Nephron (organoid): Measurements from ENCODE around the gene LSS.
"Not testable (repeated sequence)": the region's sequence is repeated elsewhere in the genome, so short reads cannot be mapped to it uniquely, and the experiment has no call there.

Source experiments
- H3K27ac Mint-ChIP-seq, 3 experiments: 2 replicates each; pipeline ENCODE4 v1.8.0; 2020; ENCODE audit warnings: mixed read lengths in 3 of 3, mild to moderate bottlenecking in 2 of 3, moderate library complexity in 1 of 3
- H3K27me3 Mint-ChIP-seq: 2 replicates; pipeline ENCODE4 v1.8.0; 2021; ENCODE audit warnings: low read depth, mild to moderate bottlenecking, moderate library complexity, mixed read lengths
- H3K36me3 Mint-ChIP-seq: 2 replicates; pipeline ENCODE4 v1.8.0; 2020; ENCODE audit warnings: low read depth, mixed read lengths
- H3K4me1 Mint-ChIP-seq: 2 replicates; pipeline ENCODE4 v1.8.0; 2020; ENCODE audit warnings: mixed read lengths
- H3K4me3 Mint-ChIP-seq, 3 experiments: 2 replicates each; pipeline ENCODE4 v1.8.0; 2020; ENCODE audit warnings: mild to moderate bottlenecking in 3 of 3, mixed read lengths in 3 of 3, moderate library complexity in 2 of 3
- H3K9me3 Mint-ChIP-seq: 2 replicates; pipeline ENCODE4 v1.8.0; 2020; ENCODE audit warnings: mixed read lengths
- TF ChIP-seq, protein P1 (sequence below), 3 experiments: fragments of 200-600 bp; sonication (generic); IDR thresholded peaks; one replicate each; pipeline ENCODE4 v1.5.0; 2021; ENCODE audit warnings: antibody characterized with exemption in 3 of 3; ENCODE audit not compliant: unreplicated experiment in 3 of 3

Gene LSS

DNA sequence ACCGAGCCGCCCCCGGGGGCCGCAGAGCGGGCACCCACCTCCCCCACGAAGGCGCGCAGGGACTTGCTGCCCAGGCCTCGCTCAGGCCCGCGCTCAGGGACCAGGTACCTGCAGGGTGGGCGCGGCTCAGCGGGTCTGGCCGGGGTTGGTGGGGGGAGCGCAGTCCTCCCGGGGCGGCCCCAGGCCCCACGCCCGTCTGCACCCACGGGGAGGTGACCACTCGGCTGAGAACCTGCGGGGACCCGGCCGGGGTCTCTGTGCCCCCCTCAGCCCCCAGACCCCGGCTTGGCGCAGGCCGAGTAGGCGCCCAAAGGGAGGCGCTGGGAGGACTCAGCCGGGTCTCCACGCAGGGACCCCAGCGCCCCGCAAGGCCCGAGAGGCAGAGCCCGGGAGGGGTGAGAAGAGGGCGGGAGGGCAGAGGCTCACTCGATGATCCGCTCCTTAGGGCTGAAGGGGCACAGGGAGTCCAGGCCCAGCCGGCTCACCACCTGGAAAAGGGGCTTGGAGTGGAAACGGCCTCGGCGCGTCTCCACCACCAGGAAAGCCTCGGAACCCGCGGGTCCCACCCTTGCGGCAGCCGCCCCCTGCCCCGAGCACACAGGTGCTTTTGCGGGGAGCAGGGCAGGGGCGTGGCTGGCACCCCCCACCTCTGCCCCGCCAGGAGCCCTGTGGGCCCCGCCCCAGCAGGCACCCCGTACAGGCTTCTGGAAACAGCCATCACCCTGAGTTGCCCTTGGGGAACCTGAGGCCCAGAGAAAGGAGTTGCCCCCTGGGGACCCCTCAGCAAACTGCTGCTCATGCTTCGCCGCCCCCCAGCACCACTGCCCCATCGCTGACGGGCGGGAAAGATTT is 82.5 kb downstream of the LSS start:
- peak overlapping the region in 2 of 3 experiments; percentile 33 to 76 for H3K27ac Mint-ChIP-seq
- peaks cover 24% of the 10 kb centered on the region for H3K27me3 Mint-ChIP-seq
- H3K9me3 Mint-ChIP-seq = no peaks in the 10 kb centered on the region
- TF ChIP-seq, protein P1, sequence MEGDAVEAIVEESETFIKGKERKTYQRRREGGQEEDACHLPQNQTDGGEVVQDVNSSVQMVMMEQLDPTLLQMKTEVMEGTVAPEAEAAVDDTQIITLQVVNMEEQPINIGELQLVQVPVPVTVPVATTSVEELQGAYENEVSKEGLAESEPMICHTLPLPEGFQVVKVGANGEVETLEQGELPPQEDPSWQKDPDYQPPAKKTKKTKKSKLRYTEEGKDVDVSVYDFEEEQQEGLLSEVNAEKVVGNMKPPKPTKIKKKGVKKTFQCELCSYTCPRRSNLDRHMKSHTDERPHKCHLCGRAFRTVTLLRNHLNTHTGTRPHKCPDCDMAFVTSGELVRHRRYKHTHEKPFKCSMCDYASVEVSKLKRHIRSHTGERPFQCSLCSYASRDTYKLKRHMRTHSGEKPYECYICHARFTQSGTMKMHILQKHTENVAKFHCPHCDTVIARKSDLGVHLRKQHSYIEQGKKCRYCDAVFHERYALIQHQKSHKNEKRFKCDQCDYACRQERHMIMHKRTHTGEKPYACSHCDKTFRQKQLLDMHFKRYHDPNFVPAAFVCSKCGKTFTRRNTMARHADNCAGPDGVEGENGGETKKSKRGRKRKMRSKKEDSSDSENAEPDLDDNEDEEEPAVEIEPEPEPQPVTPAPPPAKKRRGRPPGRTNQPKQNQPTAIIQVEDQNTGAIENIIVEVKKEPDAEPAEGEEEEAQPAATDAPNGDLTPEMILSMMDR (IDR thresholded peaks at IDR 0.05; ENCODE audit: unreplicated experiment in 3 of 3) = no peak
- H3K36me3 Mint-ChIP-seq = peaks cover 4% of the 10 kb centered on the region
- no peak overlapping the region for H3K4me3 Mint-ChIP-seq
- peaks cover 29% of the 10 kb centered on the region for H3K4me1 Mint-ChIP-seq

DNA sequence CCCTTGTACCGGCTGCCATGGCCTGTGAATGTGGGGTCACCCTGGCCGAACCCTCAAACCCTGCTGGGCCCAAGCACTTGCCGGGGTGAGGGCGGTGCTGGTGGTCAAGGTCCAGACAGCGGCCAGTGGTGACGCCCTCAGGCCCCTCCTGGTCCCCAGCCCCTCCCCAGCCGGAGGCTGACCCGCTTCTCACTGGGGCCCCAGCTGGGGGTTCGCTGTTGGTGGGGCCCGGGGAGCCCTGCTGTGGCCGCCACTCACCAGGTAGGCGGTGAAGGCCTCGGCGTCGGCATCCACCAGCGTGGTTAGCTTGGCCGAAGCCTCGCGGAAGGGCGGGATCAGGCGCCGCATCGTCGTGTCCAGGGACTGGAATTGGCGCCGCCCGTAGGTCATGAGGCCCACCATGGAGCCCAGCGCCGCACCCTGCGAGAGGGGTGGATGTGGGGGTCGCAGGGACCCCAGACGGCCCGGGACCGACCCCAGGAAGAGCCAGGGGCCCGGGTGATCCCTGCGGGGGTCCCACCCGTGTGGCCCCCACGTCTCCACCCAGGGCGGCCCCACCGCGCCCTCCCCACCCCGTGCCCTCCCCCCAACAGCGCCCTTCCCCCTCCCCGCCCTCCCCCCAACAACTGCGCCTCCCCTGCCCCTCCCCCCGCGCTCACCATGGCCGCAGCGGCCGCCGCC is 83.3 kb downstream of the LSS start:
- Mint-ChIP-seq H3K27me3 (peaks cover 32% of the 10 kb centered on the region), H3K27ac (peak overlapping the region in 2 of 3 experiments; percentile 54 to 85), H3K4me3 (no peak overlapping the region), H3K9me3 (no peaks in the 10 kb centered on the region), H3K4me1 (peaks cover 35% of the 10 kb centered on the region), H3K36me3 (peaks cover 4% of the 10 kb centered on the region)
- TF ChIP-seq, protein P1 (IDR thresholded peaks at IDR 0.05; ENCODE audit: unreplicated experiment in 3 of 3) = no peak

DNA sequence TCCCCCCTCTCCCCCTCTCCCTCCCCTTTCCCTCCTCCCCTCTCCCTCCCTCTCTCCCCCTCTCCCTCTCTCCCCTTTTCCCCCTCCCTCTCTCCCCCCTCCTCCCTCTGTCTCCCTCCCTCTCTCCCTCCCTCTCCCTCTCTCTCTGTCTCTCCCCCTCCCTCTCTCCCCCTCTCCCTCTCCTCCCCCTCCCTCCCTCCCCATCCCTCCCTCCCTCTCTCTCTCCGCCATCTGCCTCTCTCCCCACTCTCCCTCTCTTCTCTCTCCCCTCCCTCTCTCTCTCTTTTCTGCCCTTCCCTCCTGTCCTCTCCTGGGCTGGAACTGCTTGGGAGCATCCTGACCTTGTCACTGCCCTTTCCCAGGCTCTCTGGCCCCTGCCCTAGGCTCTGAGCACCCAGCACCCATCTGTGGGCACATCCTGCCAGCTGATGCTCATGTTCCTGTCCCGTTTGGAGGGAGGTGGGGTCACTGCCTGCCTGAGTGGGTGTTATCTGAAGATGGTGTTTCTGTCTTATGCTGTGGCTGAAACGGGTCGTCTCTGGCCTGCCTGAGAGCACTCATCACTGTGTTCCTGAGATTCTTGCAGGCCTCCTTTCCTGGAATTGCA is 84.0 kb downstream of the LSS start:
- peaks cover 39% of the 10 kb centered on the region for H3K27me3 Mint-ChIP-seq
- H3K27ac Mint-ChIP-seq = peak overlapping the region; percentile 54 to 85 (median 60)
- peaks cover 36% of the 10 kb centered on the region for H3K4me1 Mint-ChIP-seq
- TF ChIP-seq, protein P1 (IDR thresholded peaks at IDR 0.05; ENCODE audit: unreplicated experiment in 3 of 3) = no peak
- no peak overlapping the region for H3K4me3 Mint-ChIP-seq
- H3K36me3 Mint-ChIP-seq = peaks cover 4% of the 10 kb centered on the region
- no peaks in the 10 kb centered on the region for H3K9me3 Mint-ChIP-seq

DNA sequence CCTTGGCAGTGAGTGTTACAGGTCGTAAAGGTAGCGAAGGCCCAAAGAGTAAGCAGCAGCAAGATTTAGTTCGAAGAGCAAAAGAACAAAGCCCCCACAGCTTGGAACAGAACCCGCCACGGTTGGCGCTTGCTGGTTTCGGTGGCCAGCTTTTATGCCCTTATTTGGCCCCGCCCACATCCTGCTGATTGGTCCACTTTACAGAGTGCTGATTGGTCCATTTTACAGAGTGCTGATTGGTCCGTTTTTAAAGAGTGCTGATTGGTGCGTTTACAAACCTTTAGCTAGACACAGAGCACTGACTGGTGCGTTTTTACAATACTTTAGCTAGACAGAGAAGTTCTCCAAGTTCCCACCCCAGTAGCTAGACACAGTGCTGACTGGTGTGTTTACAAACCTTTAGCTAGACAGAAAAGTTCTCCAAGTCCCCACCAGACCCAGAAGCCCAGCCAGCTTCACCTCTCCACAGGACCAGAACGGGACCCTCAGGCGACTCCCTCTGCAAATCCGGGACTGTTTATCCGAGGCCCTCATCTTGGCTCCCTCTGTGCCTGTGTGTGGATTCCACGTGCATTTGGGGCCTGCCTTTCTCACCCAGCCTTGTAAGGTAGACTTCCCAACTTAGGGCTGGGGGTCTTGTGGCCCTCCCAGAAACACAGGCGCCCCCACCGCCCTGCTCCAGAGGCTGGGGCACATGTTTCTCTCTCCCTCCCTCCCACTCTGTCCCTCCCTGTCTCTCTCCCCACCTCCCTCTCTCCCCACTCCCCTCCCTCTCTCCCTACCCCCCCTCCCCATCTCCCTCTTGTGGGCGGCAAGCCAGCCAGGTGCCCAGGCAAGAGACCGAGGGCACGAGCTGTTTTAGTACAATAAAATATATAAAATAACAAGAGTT is 85.7 kb downstream of the LSS start:
- Mint-ChIP-seq H3K27ac (peak overlapping the region in 1 of 3 experiments; percentile 76), H3K9me3 (no peaks in the 10 kb centered on the region), H3K27me3 (peaks cover 48% of the 10 kb centered on the region), H3K36me3 (peaks cover 4% of the 10 kb centered on the region), H3K4me3 (peak overlapping the region in 2 of 3 experiments; percentile 53 to 64), H3K4me1 (peaks cover 22% of the 10 kb centered on the region)
- TF ChIP-seq, protein P1 (IDR thresholded peaks at IDR 0.05; ENCODE audit: unreplicated experiment in 3 of 3) = no peak

DNA sequence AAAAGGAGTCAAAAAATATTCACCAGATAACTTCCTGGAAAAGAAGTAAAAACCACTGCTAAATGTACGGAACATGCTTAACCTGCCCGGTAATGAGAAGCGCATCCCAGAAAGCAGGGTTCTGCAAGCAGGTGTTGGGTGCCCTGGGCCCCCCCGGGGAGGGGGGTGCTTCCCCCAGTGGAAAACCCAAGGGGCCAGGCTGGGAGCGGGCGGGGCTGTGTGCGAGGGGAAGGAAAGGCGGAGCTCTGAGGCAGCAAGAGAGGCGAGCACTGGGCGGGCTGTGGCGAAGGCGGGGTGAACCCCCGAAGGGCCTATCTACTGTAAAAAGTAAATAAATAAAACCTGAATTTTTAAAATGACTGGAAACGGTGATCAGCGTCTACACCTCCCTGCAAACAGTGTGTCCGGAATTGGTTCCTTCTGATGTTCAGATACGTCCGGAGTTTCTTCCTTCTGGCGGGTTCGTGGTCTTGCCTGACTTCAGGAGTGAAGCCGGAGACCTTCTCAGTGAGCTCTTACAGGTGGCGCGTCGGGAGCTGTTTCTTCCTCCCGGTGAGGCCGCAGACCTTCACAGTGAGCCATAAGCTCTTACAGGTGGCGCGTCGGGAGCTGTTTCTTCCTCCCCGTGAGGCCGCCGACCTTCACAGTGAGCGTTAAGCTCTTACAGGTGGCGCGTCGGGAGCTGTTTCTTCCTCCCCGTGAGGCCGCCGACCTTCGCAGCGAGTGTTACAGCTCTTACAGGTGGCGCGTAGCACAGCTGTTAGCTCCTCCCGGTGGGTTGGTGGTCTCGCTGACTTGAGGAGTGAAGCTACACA is 86.6 kb downstream of the LSS start:
- TF ChIP-seq, protein P1 (IDR thresholded peaks at IDR 0.05; ENCODE audit: unreplicated experiment in 3 of 3) = no peak
- peak overlapping the region; percentile 21 to 64 (median 53) for H3K4me3 Mint-ChIP-seq
- H3K36me3 Mint-ChIP-seq = peaks cover 4% of the 10 kb centered on the region
- peaks cover 20% of the 10 kb centered on the region for H3K4me1 Mint-ChIP-seq
- no peaks in the 10 kb centered on the region for H3K9me3 Mint-ChIP-seq
- no peak overlapping the region for H3K27ac Mint-ChIP-seq
- peaks cover 48% of the 10 kb centered on the region for H3K27me3 Mint-ChIP-seq

DNA sequence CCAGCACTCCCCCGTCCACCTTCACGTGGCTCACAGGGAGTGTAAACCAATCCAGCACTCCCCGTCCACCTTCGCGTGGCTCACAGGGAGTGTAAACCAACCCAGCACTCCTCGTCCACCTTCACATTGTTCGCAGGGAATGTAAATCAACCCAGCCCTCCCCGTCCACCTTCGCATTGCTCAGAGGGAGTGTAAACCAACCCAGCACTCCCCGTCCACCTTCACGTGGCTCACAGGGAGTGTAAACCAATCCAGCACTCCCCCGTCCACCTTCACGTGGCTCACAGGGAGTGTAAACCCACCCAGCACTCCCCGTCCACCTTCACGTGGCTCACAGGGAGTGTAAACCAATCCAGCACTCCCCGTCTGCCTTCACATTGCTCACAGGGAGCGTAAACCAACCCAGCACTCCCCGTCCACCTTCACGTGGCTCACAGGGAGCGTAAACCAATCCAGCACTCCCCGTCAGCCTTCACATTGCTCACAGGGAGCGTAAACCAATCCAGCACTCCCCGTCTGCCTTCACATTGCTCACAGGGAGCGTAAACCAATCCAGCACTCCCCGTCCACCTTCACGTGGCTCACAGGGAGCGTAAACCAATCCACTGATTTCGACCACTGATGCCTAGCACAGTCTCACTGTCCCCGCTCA is 88.1 kb downstream of the LSS start:
- H3K36me3 Mint-ChIP-seq, H3K9me3 Mint-ChIP-seq: not testable (repeated sequence)
- H3K27me3 Mint-ChIP-seq = peaks cover 48% of the 10 kb centered on the region
- peak overlapping the region; percentile 3 to 43 (median 15) for H3K4me3 Mint-ChIP-seq
- peaks cover 25% of the 10 kb centered on the region for H3K4me1 Mint-ChIP-seq
- peak overlapping the region in 2 of 3 experiments; percentile 59 to 61 for H3K27ac Mint-ChIP-seq
